GM12875 (cell line): ENCODE measurements around the gene ABCA2.
"Not testable (repeated sequence)": the region's sequence is repeated elsewhere in the genome, so short reads cannot be mapped to it uniquely, and the experiment has no call there.

Experiments
- H3K4me3 ChIP-seq: one replicate; pipeline ENCODE4 v1.5.1; 2011; ENCODE audit warnings: low read depth, low read length, control low read depth
- TF ChIP-seq, protein P1 (sequence below): IDR thresholded peaks from 2 replicates; pipeline ENCODE4 v1.5.1; 2011; ENCODE audit warnings: low read depth, mild to moderate bottlenecking, control low read depth, inconsistent platforms, low read length, moderate library complexity, borderline replicate concordance; ENCODE audit not compliant: insufficient read depth

ABCA2 gene

GRCh38 chr9:137006116-137007003 is 21.7 kb downstream of the ABCA2 start:
- TF ChIP-seq, protein P1, sequence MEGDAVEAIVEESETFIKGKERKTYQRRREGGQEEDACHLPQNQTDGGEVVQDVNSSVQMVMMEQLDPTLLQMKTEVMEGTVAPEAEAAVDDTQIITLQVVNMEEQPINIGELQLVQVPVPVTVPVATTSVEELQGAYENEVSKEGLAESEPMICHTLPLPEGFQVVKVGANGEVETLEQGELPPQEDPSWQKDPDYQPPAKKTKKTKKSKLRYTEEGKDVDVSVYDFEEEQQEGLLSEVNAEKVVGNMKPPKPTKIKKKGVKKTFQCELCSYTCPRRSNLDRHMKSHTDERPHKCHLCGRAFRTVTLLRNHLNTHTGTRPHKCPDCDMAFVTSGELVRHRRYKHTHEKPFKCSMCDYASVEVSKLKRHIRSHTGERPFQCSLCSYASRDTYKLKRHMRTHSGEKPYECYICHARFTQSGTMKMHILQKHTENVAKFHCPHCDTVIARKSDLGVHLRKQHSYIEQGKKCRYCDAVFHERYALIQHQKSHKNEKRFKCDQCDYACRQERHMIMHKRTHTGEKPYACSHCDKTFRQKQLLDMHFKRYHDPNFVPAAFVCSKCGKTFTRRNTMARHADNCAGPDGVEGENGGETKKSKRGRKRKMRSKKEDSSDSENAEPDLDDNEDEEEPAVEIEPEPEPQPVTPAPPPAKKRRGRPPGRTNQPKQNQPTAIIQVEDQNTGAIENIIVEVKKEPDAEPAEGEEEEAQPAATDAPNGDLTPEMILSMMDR, result no peak
- H3K4me3 ChIP-seq, result no peak overlapping the region

DNA sequence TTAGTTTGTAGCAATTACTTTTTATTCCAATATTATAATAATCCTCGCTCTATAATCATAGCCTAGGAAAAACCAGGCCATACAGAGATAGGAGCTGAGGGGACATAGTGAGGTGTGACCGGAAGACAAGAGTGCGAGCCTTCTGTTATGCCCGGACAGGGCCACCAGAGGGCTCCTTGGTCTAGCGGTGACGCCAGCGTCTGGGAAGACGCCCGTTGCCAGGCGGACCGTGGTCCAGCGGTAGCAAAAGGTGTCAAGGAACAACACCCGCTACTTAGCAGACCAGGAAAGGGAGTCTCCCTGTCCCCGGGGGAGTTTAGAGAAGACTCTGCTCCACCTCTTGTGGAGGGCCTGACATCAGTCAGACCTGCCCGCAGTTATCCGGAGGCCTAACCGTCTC is 23.8 kb downstream of the ABCA2 start:
- H3K4me3 ChIP-seq, result not testable (repeated sequence)
- TF ChIP-seq, protein P1, result 0 out of 2 replicates have a peak, but pooled peaks have one; percentile 24

DNA sequence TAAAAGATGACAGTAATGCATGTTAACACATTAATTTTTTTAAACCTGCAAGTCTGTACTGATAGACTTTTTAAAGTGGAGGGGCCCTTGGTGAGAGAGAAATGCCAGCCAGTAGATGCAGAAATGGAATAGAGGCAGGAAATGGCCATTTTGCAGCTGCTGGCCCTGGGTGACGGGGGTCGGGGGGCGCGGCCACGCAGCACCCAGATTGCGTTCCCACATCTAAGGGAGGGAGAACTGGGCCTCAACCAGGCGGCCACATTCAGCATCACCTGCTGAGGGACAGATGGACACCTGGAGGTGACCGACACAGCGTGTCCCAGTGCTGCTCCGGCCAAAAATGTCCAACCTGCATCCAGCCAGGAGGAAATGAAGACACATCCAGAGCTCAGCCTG is 25.4 kb downstream of the ABCA2 start:
- TF ChIP-seq, protein P1, result no peak
- H3K4me3 ChIP-seq, result no peak overlapping the region

DNA sequence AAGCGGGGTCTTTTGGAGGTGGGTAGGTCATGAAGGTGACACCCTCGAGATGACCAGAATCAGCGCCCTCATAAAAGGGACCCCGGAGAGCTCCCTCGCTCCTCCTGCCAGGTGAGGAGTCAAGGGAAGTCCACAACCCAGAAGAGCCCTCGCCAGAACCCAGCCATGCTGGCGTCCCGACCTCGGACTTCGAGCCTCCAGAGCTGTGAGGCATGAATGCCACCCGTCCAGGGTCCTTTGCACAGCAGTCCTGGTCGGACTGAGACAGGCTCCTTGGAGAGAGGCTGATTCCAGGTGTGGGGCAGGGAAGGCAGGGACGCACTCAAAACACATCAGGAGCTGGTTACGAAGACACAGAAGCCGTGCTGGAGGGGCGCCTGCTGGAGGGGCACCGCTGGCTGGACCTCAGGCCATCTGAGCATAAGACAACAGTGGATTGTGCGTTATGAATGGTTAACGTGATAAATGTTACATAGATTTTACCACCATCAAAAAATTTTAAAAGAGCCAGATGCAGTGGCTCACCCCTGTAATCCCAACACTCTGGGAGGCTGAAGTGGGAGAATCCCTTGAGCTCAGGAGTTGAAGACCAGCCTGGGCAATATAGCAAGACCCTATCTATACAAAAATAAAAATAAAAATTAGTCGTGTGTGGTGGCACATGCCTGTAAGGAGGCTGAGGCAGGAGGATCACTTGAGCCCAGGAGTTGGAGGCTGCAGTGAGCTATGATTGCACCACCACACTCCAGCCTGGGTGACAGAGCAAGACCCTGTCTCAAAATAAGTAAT is 26.0 kb downstream of the ABCA2 start:
- no peak overlapping the region for H3K4me3 ChIP-seq
- TF ChIP-seq, protein P1, result no peak

- TF ChIP-seq, protein P1, result no peak
- H3K4me3 ChIP-seq, result peak overlapping the region; percentile 19
Observed at GRCh38 chr9:137000177-137000930, 27.7 kb downstream of the ABCA2 start.

GRCh38 chr9:136997830-136998234 is 30.2 kb downstream of the ABCA2 start:
- TF ChIP-seq, protein P1, result no peak
- no peak overlapping the region for H3K4me3 ChIP-seq
